SJCRH30 (cell line): ENCODE results near the gene PDS5B. TPM values are rescaled to one million over a fixed set of nuclear protein-coding genes. Genes with fewer than 3 reads are reported as not detected.
A peak's percentile ranks its signal among the peaks of the same experiment; 100 is the strongest.

Experiments used
- DNase-seq, 2 experiments: peaks; one replicate each; pipeline ENCODE4 v3.0.0-alpha.2; 2015 to 2020
- H3K27ac ChIP-seq: fragments of 250-450 bp; sonication (Bioruptor Pico); 2 replicates; pipeline ENCODE4 v1.5.1; 2020; ENCODE audit warnings: mild to moderate bottlenecking, moderate library complexity
- H3K27me3 ChIP-seq: fragments of 250-450 bp; sonication (Bioruptor Pico); 2 replicates; pipeline ENCODE4 v1.5.1; 2020; ENCODE audit warnings: mild to moderate bottlenecking, moderate library complexity
- H3K36me3 ChIP-seq: fragments of 250-450 bp; sonication (Bioruptor Pico); 2 replicates; pipeline ENCODE4 v1.5.1; 2020; ENCODE audit warnings: mild to moderate bottlenecking, moderate library complexity
- H3K4me1 ChIP-seq: fragments of 250-450 bp; sonication (Bioruptor Pico); 2 replicates; pipeline ENCODE4 v1.5.1; 2020; ENCODE audit warnings: mild to moderate bottlenecking, moderate library complexity
- H3K4me3 ChIP-seq: fragments of 250-450 bp; sonication (Bioruptor Pico); 2 replicates; pipeline ENCODE4 v1.5.1; 2020; ENCODE audit warnings: mild to moderate bottlenecking, moderate library complexity
- H3K9me3 ChIP-seq: fragments of 250-450 bp; sonication (Bioruptor Pico); replicated peaks from 2 replicates; pipeline ENCODE4 v1.5.1; 2020; ENCODE audit warnings: mild to moderate bottlenecking, moderate library complexity
- total RNA-seq: library from RNA; depleted of rRNA; stranded (reverse); fragments of >200 nt; shearing (Covaris generic); gene quantifications from 2 replicates; pipeline ENCODE4 v1.2.3, GENCODE V29; 2014

The PDS5B gene
- total RNA-seq, 1 experiment from 2014 or later: 83.7 TPM

- Histone ChIP-seq H3K27me3 (no peaks in the 10 kb centered on the region), H3K9me3 (0 out of 2 replicates have a peak, but pooled peaks cover 6% of the 10 kb centered on the region), H3K4me3 (no peak overlapping the region), H3K36me3 (no peaks in the 10 kb centered on the region), H3K27ac (no peak overlapping the region), H3K4me1 (no peaks in the 10 kb centered on the region)
- DNase-seq: no peak
These were observed 9.2 kb upstream of the PDS5B start for GRCh38 chr13:32577032-32577431.

GRCh38 chr13:32581177-32581786, 5.0 kb upstream of the PDS5B start:
- no peak overlapping the region for H3K27ac ChIP-seq
- H3K36me3 ChIP-seq: no peaks in the 10 kb centered on the region
- no peaks in the 10 kb centered on the region for H3K27me3 ChIP-seq
- H3K4me1 ChIP-seq: no peaks in the 10 kb centered on the region
- DNase-seq: peak in 1 of 2 experiments; percentile 56
- no peak overlapping the region for H3K4me3 ChIP-seq
- 0 out of 2 replicates have a peak, but pooled peaks cover 6% of the 10 kb centered on the region for H3K9me3 ChIP-seq

GRCh38 chr13:32582281-32582680, 4.0 kb upstream of the PDS5B start:
- DNase-seq: peak in 1 of 2 experiments; percentile 22
- Histone ChIP-seq H3K36me3 (no peaks in the 10 kb centered on the region), H3K9me3 (0 out of 2 replicates have a peak, but pooled peaks cover 2% of the 10 kb centered on the region), H3K4me3 (no peak overlapping the region), H3K27me3 (no peaks in the 10 kb centered on the region), H3K4me1 (no peaks in the 10 kb centered on the region), H3K27ac (no peak overlapping the region)

GRCh38 chr13:32582991-32583390, 3.3 kb upstream of the PDS5B start:
- H3K27me3 ChIP-seq: no peaks in the 10 kb centered on the region
- H3K4me3 ChIP-seq: no peak overlapping the region
- H3K27ac ChIP-seq: no peak overlapping the region
- no peak for DNase-seq
- H3K4me1 ChIP-seq: no peaks in the 10 kb centered on the region
- no peaks in the 10 kb centered on the region for H3K9me3 ChIP-seq
- no peaks in the 10 kb centered on the region for H3K36me3 ChIP-seq

GRCh38 chr13:32585550-32586079, 637 bp upstream of the PDS5B start:
- H3K4me3 ChIP-seq: peak overlapping the region; percentile 87
- no peaks in the 10 kb centered on the region for H3K9me3 ChIP-seq
- H3K27me3 ChIP-seq: no peaks in the 10 kb centered on the region
- H3K27ac ChIP-seq: peak overlapping the region; percentile 42
- no peaks in the 10 kb centered on the region for H3K36me3 ChIP-seq
- DNase-seq: peak; percentile 35 to 48
- H3K4me1 ChIP-seq: peaks cover 3% of the 10 kb centered on the region; the same call in 1 of the 2 replicates

GRCh38 chr13:32587011-32587810, 959 bp downstream of the PDS5B start:
- peak; percentile 77 to 78 for DNase-seq
- no peaks in the 10 kb centered on the region for H3K36me3 ChIP-seq
- H3K4me3 ChIP-seq: peak overlapping the region; percentile 87
- no peaks in the 10 kb centered on the region for H3K9me3 ChIP-seq
- H3K27me3 ChIP-seq: no peaks in the 10 kb centered on the region
- H3K4me1 ChIP-seq: peaks cover 3% of the 10 kb centered on the region; the same call in 1 of the 2 replicates
- H3K27ac ChIP-seq: peak overlapping the region; percentile 65

- no peak for DNase-seq
- Histone ChIP-seq H3K4me3 (peak overlapping the region; percentile 87), H3K36me3 (no peaks in the 10 kb centered on the region), H3K27ac (peak overlapping the region; percentile 65), H3K27me3 (no peaks in the 10 kb centered on the region), H3K4me1 (peaks cover 3% of the 10 kb centered on the region; the same call in 1 of the 2 replicates), H3K9me3 (no peaks in the 10 kb centered on the region)
These were observed 1.5 kb downstream of the PDS5B start for GRCh38 chr13:32587811-32588170.

- H3K9me3 ChIP-seq: no peaks in the 10 kb centered on the region
- no peaks in the 10 kb centered on the region for H3K36me3 ChIP-seq
- H3K27ac ChIP-seq: no peak overlapping the region
- peak overlapping the region; percentile 87 for H3K4me3 ChIP-seq
- DNase-seq: peak in 1 of 2 experiments; percentile 22
- no peaks in the 10 kb centered on the region for H3K27me3 ChIP-seq
- peaks cover 3% of the 10 kb centered on the region; the same call in 1 of the 2 replicates for H3K4me1 ChIP-seq
These were observed 2.5 kb downstream of the PDS5B start for GRCh38 chr13:32588736-32589135.

GRCh38 chr13:32589471-32589870, 3.2 kb downstream of the PDS5B start:
- Histone ChIP-seq H3K36me3 (no peaks in the 10 kb centered on the region), H3K27ac (no peak overlapping the region), H3K4me3 (no peak overlapping the region), H3K27me3 (no peaks in the 10 kb centered on the region), H3K9me3 (no peaks in the 10 kb centered on the region), H3K4me1 (peaks cover 3% of the 10 kb centered on the region; the same call in 1 of the 2 replicates)
- no peak for DNase-seq

- H3K4me1 ChIP-seq: peaks cover 3% of the 10 kb centered on the region; the same call in 1 of the 2 replicates
- H3K4me3 ChIP-seq: no peak overlapping the region
- no peak overlapping the region for H3K27ac ChIP-seq
- no peaks in the 10 kb centered on the region for H3K27me3 ChIP-seq
- no peaks in the 10 kb centered on the region for H3K36me3 ChIP-seq
- H3K9me3 ChIP-seq: no peaks in the 10 kb centered on the region
- DNase-seq: no peak
These were observed 4.0 kb downstream of the PDS5B start for GRCh38 chr13:32590266-32590665.

- no peaks in the 10 kb centered on the region for H3K27me3 ChIP-seq
- no peak overlapping the region for H3K4me3 ChIP-seq
- H3K9me3 ChIP-seq: no peaks in the 10 kb centered on the region
- no peak for DNase-seq
- no peak overlapping the region for H3K27ac ChIP-seq
- H3K4me1 ChIP-seq: peaks cover 3% of the 10 kb centered on the region; the same call in 1 of the 2 replicates
- H3K36me3 ChIP-seq: no peaks in the 10 kb centered on the region
These were observed 5.8 kb downstream of the PDS5B start for GRCh38 chr13:32592082-32592481.

GRCh38 chr13:32594157-32594738, 8.0 kb downstream of the PDS5B start:
- H3K4me3 ChIP-seq: no peak overlapping the region
- no peaks in the 10 kb centered on the region; the same call in 1 of the 2 replicates for H3K4me1 ChIP-seq
- H3K9me3 ChIP-seq: no peaks in the 10 kb centered on the region
- no peaks in the 10 kb centered on the region for H3K27me3 ChIP-seq
- 0 out of 2 replicates have a peak, but pooled peaks cover 4% of the 10 kb centered on the region for H3K36me3 ChIP-seq
- no peak for DNase-seq
- no peak overlapping the region for H3K27ac ChIP-seq

GRCh38 chr13:32595306-32595705, 9.1 kb downstream of the PDS5B start:
- Histone ChIP-seq H3K27me3 (no peaks in the 10 kb centered on the region), H3K4me1 (no peaks in the 10 kb centered on the region; the same call in 1 of the 2 replicates), H3K9me3 (0 out of 2 replicates have a peak, but pooled peaks cover 2% of the 10 kb centered on the region), H3K27ac (no peak overlapping the region), H3K4me3 (no peak overlapping the region), H3K36me3 (0 out of 2 replicates have a peak, but pooled peaks cover 4% of the 10 kb centered on the region)
- no peak for DNase-seq

GRCh38 chr13:32600890-32601289, 14.6 kb downstream of the PDS5B start:
- Histone ChIP-seq H3K9me3 (peaks cover 23% of the 10 kb centered on the region), H3K4me1 (no peaks in the 10 kb centered on the region; the same call in 1 of the 2 replicates), H3K36me3 (0 out of 2 replicates have a peak, but pooled peaks cover 6% of the 10 kb centered on the region), H3K27ac (no peak overlapping the region), H3K27me3 (no peaks in the 10 kb centered on the region), H3K4me3 (no peak overlapping the region)
- no peak for DNase-seq
